Nephron (organoid): ENCODE measurements around the gene VPS8.
A peak's percentile ranks its signal among the peaks of the same experiment; 100 is the strongest.
"Not testable (repeated sequence)": the region's sequence is repeated elsewhere in the genome, so short reads cannot be mapped to it uniquely, and the experiment has no call there.

Experiments
- H3K27ac Mint-ChIP-seq, 3 experiments: 2 replicates each; pipeline ENCODE4 v1.8.0; 2020; ENCODE audit warnings: mixed read lengths in 3 of 3, mild to moderate bottlenecking in 2 of 3, moderate library complexity in 1 of 3
- H3K27me3 Mint-ChIP-seq: 2 replicates; pipeline ENCODE4 v1.8.0; 2021; ENCODE audit warnings: low read depth, mild to moderate bottlenecking, moderate library complexity, mixed read lengths
- H3K36me3 Mint-ChIP-seq: 2 replicates; pipeline ENCODE4 v1.8.0; 2020; ENCODE audit warnings: low read depth, mixed read lengths
- H3K4me1 Mint-ChIP-seq: 2 replicates; pipeline ENCODE4 v1.8.0; 2020; ENCODE audit warnings: mixed read lengths
- H3K4me3 Mint-ChIP-seq, 3 experiments: 2 replicates each; pipeline ENCODE4 v1.8.0; 2020; ENCODE audit warnings: mild to moderate bottlenecking in 3 of 3, mixed read lengths in 3 of 3, moderate library complexity in 2 of 3
- H3K9me3 Mint-ChIP-seq: 2 replicates; pipeline ENCODE4 v1.8.0; 2020; ENCODE audit warnings: mixed read lengths
- TF ChIP-seq, protein P1 (sequence below), 3 experiments: fragments of 200-600 bp; sonication (generic); IDR thresholded peaks; one replicate each; pipeline ENCODE4 v1.5.0; 2021; ENCODE audit warnings: antibody characterized with exemption in 3 of 3; ENCODE audit not compliant: unreplicated experiment in 3 of 3

The VPS8 gene

DNA sequence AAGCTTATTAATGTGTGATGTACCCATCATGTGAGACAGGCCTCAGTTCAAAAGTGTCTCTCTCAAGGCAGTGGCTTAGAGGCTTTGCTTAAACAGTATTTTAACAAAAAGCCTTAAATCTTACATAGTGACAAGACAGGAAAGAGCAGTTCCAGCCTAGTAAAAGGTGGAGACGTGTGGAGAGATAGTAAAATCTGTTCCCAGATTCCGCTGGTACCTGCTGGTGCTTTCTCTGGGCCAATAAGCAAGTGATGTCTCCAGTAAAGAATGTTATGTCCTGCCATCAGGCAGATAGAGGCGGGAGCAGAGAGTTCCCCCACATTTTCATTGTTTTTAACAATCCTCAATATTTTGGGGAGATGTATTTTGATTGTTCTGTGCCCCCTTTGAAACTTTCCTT lies 135.0 kb downstream of the VPS8 start:
- H3K27ac Mint-ChIP-seq: peak overlapping the region in 2 of 3 experiments; percentile 11 to 12

DNA sequence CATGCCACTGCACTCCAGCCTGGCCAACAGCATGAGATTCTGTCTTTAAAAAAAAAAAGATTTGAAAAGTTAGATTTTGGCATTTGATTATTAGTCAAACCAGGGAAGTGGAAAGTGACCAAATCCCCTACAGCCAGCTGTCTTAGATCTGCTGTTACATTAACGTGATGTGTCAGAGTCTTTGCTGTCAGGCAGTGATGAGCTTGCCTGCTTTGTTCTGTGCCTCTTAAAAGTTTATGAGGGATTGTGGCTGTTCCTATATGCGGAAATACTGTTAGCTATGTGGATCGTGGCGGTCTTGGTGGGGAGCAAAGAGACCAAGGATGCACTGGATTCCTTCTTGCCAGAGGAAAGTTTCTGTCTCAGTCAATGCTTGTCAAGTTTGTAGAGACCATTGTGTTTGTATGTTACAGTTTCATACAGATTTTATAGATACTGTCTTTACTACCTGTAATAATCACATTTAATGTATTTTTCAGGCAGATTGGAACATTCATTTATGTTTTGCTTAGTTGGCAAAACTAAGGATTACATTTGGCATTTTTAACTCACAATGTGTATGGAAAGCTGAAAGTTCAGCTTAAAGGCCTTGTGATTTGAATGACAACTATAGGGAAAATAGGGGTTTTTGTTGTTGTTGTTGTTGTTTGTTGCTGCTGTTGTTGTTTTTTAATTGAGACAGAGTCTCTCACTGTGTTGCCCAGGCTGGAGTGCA lies 137.4 kb downstream of the VPS8 start:
- no peaks in the 10 kb centered on the region for H3K27me3 Mint-ChIP-seq
- TF ChIP-seq, protein P1, sequence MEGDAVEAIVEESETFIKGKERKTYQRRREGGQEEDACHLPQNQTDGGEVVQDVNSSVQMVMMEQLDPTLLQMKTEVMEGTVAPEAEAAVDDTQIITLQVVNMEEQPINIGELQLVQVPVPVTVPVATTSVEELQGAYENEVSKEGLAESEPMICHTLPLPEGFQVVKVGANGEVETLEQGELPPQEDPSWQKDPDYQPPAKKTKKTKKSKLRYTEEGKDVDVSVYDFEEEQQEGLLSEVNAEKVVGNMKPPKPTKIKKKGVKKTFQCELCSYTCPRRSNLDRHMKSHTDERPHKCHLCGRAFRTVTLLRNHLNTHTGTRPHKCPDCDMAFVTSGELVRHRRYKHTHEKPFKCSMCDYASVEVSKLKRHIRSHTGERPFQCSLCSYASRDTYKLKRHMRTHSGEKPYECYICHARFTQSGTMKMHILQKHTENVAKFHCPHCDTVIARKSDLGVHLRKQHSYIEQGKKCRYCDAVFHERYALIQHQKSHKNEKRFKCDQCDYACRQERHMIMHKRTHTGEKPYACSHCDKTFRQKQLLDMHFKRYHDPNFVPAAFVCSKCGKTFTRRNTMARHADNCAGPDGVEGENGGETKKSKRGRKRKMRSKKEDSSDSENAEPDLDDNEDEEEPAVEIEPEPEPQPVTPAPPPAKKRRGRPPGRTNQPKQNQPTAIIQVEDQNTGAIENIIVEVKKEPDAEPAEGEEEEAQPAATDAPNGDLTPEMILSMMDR (IDR thresholded peaks at IDR 0.05; ENCODE audit: unreplicated experiment in 3 of 3): no peak
- H3K4me1 Mint-ChIP-seq: peaks cover 12% of the 10 kb centered on the region
- H3K9me3 Mint-ChIP-seq: no peaks in the 10 kb centered on the region
- H3K27ac Mint-ChIP-seq: peak overlapping the region in 1 of 3 experiments; percentile 69
- peaks cover 19% of the 10 kb centered on the region for H3K36me3 Mint-ChIP-seq
- H3K4me3 Mint-ChIP-seq: no peak overlapping the region

More for the DNA sequence above, 135.0 kb downstream of the VPS8 start:
- TF ChIP-seq, protein P1 (IDR thresholded peaks at IDR 0.05; ENCODE audit: unreplicated experiment in 3 of 3): no peak
- peaks cover 4% of the 10 kb centered on the region for H3K4me1 Mint-ChIP-seq
- H3K4me3 Mint-ChIP-seq: no peak overlapping the region
- H3K36me3 Mint-ChIP-seq: peaks cover 37% of the 10 kb centered on the region
- H3K27me3 Mint-ChIP-seq: no peaks in the 10 kb centered on the region
- H3K9me3 Mint-ChIP-seq: no peaks in the 10 kb centered on the region

DNA sequence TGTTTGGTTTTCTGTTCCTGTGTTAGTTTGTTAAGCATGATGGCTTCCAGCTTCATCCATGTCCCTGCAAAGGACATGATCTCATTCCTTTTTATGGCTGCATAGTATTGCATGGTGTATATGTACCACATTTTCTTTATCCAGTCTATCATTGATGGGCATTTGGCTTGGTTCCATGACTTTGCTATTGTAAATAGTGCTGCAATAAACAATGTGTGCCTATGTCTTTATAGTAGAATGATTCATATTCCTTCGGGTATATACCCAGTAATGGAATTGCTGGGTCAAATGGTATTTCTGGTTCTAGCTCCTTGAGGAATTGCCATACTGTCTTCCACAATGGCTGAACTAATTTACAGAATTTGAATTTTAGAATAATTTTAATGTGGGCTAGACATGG lies 138.8 kb downstream of the VPS8 start:
- not testable (repeated sequence) for H3K4me3 Mint-ChIP-seq, H3K9me3 Mint-ChIP-seq
- peaks cover 16% of the 10 kb centered on the region for H3K36me3 Mint-ChIP-seq

DNA sequence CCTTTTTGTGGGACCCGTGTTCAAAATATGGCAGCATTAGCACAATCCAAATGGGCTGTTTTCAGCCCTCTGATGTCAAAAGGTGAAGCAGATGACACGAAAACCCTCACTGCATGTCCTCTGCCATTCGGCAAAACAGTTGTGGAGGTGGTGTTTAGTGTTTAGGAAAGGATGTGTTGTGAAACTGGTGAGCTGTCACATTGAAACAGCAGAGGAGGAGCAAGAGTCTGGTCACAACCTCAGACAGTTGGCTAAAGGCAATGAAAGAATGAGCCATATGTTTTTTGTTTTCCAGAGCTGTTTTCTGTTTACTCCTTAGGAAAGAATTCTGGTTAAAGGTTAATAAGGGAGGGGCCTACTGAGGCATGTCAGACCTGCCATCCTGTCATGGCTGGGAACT lies 140.7 kb downstream of the VPS8 start:
- peak overlapping the region in 2 of 3 experiments; percentile 18 to 47 for H3K27ac Mint-ChIP-seq
- no peak overlapping the region for H3K4me3 Mint-ChIP-seq
- H3K4me1 Mint-ChIP-seq: peaks cover 8% of the 10 kb centered on the region
- H3K27me3 Mint-ChIP-seq: no peaks in the 10 kb centered on the region
- H3K36me3 Mint-ChIP-seq: peaks cover 19% of the 10 kb centered on the region
- TF ChIP-seq, protein P1 (IDR thresholded peaks at IDR 0.05; ENCODE audit: unreplicated experiment in 3 of 3): no peak
- no peaks in the 10 kb centered on the region for H3K9me3 Mint-ChIP-seq

More for the DNA sequence above, 138.8 kb downstream of the VPS8 start:
- peaks cover 12% of the 10 kb centered on the region for H3K4me1 Mint-ChIP-seq
- not testable (repeated sequence) for H3K27me3 Mint-ChIP-seq
- H3K27ac Mint-ChIP-seq: peak overlapping the region in 1 of 3 experiments; percentile 26

DNA sequence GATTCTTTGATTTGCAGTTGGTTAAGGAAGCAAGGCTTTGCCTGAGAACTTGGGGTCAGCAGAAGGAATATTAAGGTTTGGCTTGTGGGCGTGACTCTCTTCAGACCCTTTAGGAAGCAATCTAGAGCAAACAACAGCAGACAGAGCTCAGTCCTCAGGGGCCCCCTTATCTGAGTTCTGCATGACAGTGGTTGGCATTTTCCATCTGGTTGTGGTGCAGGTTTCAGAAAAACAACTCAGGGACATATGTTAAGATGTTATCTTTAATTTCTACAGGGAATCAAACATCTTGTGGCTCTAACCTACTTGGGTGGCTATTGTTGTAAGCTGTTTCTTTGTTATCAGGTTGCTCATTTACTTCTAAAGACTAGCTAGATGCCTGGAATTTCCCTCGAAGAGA lies 141.4 kb downstream of the VPS8 start:
- H3K27me3 Mint-ChIP-seq: no peaks in the 10 kb centered on the region
- no peak overlapping the region for H3K4me3 Mint-ChIP-seq
- no peaks in the 10 kb centered on the region for H3K9me3 Mint-ChIP-seq
- TF ChIP-seq, protein P1 (IDR thresholded peaks at IDR 0.05; ENCODE audit: unreplicated experiment in 3 of 3): no peak
- peaks cover 26% of the 10 kb centered on the region for H3K36me3 Mint-ChIP-seq
- peak overlapping the region in 1 of 3 experiments; percentile 47 for H3K27ac Mint-ChIP-seq
- peaks cover 8% of the 10 kb centered on the region for H3K4me1 Mint-ChIP-seq

DNA sequence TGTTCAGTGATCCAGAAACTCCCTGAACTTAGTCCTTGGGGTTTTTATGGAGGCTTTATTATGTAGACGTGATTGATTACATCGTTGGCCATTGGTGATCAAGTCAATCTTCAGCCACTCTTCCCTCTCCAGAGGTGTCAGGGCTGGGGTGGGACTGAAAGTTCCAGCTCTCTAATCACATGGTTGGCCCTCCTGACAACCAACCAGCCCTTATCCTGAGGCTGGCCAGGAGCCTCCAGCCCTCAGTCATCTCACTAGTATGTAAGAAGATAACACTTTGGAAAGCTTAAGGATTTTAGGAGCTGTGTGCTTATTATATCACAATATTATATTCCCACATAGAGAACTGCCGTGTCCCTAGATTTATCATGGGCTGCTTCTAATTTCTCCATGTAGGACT lies 142.3 kb downstream of the VPS8 start:
- Mint-ChIP-seq H3K9me3 (no peaks in the 10 kb centered on the region), H3K4me1 (peaks cover 8% of the 10 kb centered on the region), H3K27ac (no peak overlapping the region), H3K36me3 (peaks cover 30% of the 10 kb centered on the region), H3K27me3 (no peaks in the 10 kb centered on the region), H3K4me3 (no peak overlapping the region)
- TF ChIP-seq, protein P1 (IDR thresholded peaks at IDR 0.05; ENCODE audit: unreplicated experiment in 3 of 3): no peak

DNA sequence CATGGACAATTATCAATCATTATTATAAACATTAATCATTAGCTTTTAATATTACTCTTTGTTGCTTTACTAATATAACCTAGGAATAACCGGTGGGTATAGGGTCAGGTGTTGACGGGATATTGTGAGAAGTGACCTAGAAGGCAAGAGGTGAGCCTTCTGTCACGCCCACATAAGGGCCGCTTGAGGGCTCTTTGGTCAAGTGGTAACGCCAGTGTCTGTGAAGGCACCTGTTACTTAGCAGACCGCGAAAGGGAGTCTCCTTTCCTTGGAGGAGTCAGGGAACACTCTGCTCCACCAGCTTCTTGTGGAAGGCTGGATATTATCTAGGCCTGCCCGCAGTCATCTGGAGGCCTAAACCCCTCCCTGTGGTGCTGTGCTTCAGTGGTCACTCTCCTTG lies 142.9 kb downstream of the VPS8 start:
- H3K9me3 Mint-ChIP-seq, H3K4me3 Mint-ChIP-seq, H3K4me1 Mint-ChIP-seq, H3K27me3 Mint-ChIP-seq: not testable (repeated sequence)
- peak overlapping the region in 1 of 3 experiments; percentile 41 for H3K27ac Mint-ChIP-seq
- H3K36me3 Mint-ChIP-seq: peaks cover 28% of the 10 kb centered on the region
